ENCODE measurements around the gene AUTS2.

The AUTS2 gene

GRCh38 chr7:70334295-70334694 is 736.0 kb downstream of the AUTS2 start:
- Histone ChIP-seq H3K36me3 (no peaks in the 10 kb centered on the region), H3K4me3 (ENCODE audit: low read depth in 1 of 2, low read length in 1 of 2) (no peak overlapping the region), H3K4me1 (ENCODE audit: control insufficient read depth in 1 of 2, insufficient read depth in 1 of 2, low read depth in 1 of 2, low read length in 1 of 2) (no peaks in the 10 kb centered on the region), H3K27me3 (no peaks in the 10 kb centered on the region), H3K27ac (no peak overlapping the region), H3K9me3 (no peaks in the 10 kb centered on the region)
- TF ChIP-seq CTCF (IDR thresholded peaks at IDR 0.05) = no peak

GRCh38 chr7:70334871-70335270 is 736.6 kb downstream of the AUTS2 start:
- Histone ChIP-seq H3K9me3 (no peaks in the 10 kb centered on the region), H3K4me1 (ENCODE audit: control insufficient read depth in 1 of 2, insufficient read depth in 1 of 2, low read depth in 1 of 2, low read length in 1 of 2) (no peaks in the 10 kb centered on the region), H3K36me3 (no peaks in the 10 kb centered on the region), H3K27ac (no peak overlapping the region), H3K4me3 (ENCODE audit: low read depth in 1 of 2, low read length in 1 of 2) (no peak overlapping the region), H3K27me3 (no peaks in the 10 kb centered on the region)
- no peak for TF ChIP-seq CTCF (IDR thresholded peaks at IDR 0.05)

GRCh38 chr7:70336536-70336935 is 738.3 kb downstream of the AUTS2 start:
- Histone ChIP-seq H3K4me1 (ENCODE audit: control insufficient read depth in 1 of 2, insufficient read depth in 1 of 2, low read depth in 1 of 2, low read length in 1 of 2) (no peaks in the 10 kb centered on the region), H3K27me3 (no peaks in the 10 kb centered on the region), H3K4me3 (ENCODE audit: low read depth in 1 of 2, low read length in 1 of 2) (no peak overlapping the region), H3K27ac (no peak overlapping the region), H3K36me3 (no peaks in the 10 kb centered on the region), H3K9me3 (no peaks in the 10 kb centered on the region)
- no peak for TF ChIP-seq CTCF (IDR thresholded peaks at IDR 0.05)

- Histone ChIP-seq H3K4me1 (ENCODE audit: control insufficient read depth in 1 of 2, insufficient read depth in 1 of 2, low read depth in 1 of 2, low read length in 1 of 2) (no peaks in the 10 kb centered on the region), H3K9me3 (no peaks in the 10 kb centered on the region), H3K27me3 (no peaks in the 10 kb centered on the region), H3K27ac (no peak overlapping the region), H3K36me3 (no peaks in the 10 kb centered on the region), H3K4me3 (ENCODE audit: low read depth in 1 of 2, low read length in 1 of 2) (no peak overlapping the region)
- TF ChIP-seq CTCF (IDR thresholded peaks at IDR 0.05) = no peak
These were observed 739.7 kb downstream of the AUTS2 start for GRCh38 chr7:70338015-70338414.

GRCh38 chr7:70340236-70340635 is 742.0 kb downstream of the AUTS2 start:
- no peaks in the 10 kb centered on the region for H3K36me3 ChIP-seq
- no peak overlapping the region for H3K4me3 ChIP-seq (ENCODE audit: low read depth in 1 of 2, low read length in 1 of 2)
- no peaks in the 10 kb centered on the region for H3K9me3 ChIP-seq
- H3K27me3 ChIP-seq = no peaks in the 10 kb centered on the region
- H3K27ac ChIP-seq = no peak overlapping the region
- H3K4me1 ChIP-seq (ENCODE audit: control insufficient read depth in 1 of 2, insufficient read depth in 1 of 2, low read depth in 1 of 2, low read length in 1 of 2) = no peaks in the 10 kb centered on the region
- TF ChIP-seq CTCF (IDR thresholded peaks at IDR 0.05) = no peak

- H3K36me3 ChIP-seq = no peaks in the 10 kb centered on the region
- H3K4me1 ChIP-seq (ENCODE audit: control insufficient read depth in 1 of 2, insufficient read depth in 1 of 2, low read depth in 1 of 2, low read length in 1 of 2) = no peaks in the 10 kb centered on the region
- no peak for TF ChIP-seq CTCF (IDR thresholded peaks at IDR 0.05)
- no peaks in the 10 kb centered on the region for H3K9me3 ChIP-seq
- H3K4me3 ChIP-seq (ENCODE audit: low read depth in 1 of 2, low read length in 1 of 2) = no peak overlapping the region
- H3K27me3 ChIP-seq = no peaks in the 10 kb centered on the region
- no peak overlapping the region for H3K27ac ChIP-seq
These were observed 743.2 kb downstream of the AUTS2 start for GRCh38 chr7:70341446-70341845.

All from neutrophil (primary cell).